Trophoblast cell (in vitro differentiated cells and primary cell): ENCODE data around the gene SRSF3.

ENCODE experiments used
- DNase-seq, 2 donors: peaks; one replicate each; pipeline ENCODE4 v3.0.0-alpha.2; 2016
- H2AFZ ChIP-seq: 2 replicates; pipeline ENCODE4 v1.6.1; 2013; ENCODE audit warnings: low read length, moderate library complexity, mild to moderate bottlenecking; ENCODE audit not compliant: insufficient read depth, poor library complexity
- H2AK5ac ChIP-seq: 2 replicates; pipeline ENCODE4 v1.6.1; 2013; ENCODE audit warnings: mild to moderate bottlenecking, low read length
- H2BK120ac ChIP-seq: 2 replicates; pipeline ENCODE4 v1.6.1; 2013; ENCODE audit warnings: low read length, mild to moderate bottlenecking, moderate library complexity; ENCODE audit not compliant: insufficient read depth, poor library complexity
- H2BK12ac ChIP-seq: 2 replicates; pipeline ENCODE4 v1.6.1; 2013; ENCODE audit warnings: mild to moderate bottlenecking, low read length, moderate library complexity
- H2BK5ac ChIP-seq: 2 replicates; pipeline ENCODE4 v1.6.1; 2013; ENCODE audit warnings: low read length, low read depth, moderate library complexity, mild to moderate bottlenecking; ENCODE audit not compliant: poor library complexity
- H3K14ac ChIP-seq: 2 replicates; pipeline ENCODE4 v1.6.1; 2013; ENCODE audit warnings: mild to moderate bottlenecking, low read length
- H3K18ac ChIP-seq: 2 replicates; pipeline ENCODE4 v1.6.1; 2013; ENCODE audit warnings: mild to moderate bottlenecking, low read length
- H3K23ac ChIP-seq: 2 replicates; pipeline ENCODE4 v1.6.1; 2013; ENCODE audit warnings: low read length
- H3K27ac ChIP-seq: 2 replicates; pipeline ENCODE4 v1.5.1; 2013; ENCODE audit warnings: low read depth, mild to moderate bottlenecking, inconsistent platforms, low read length, moderate library complexity
- H3K27me3 ChIP-seq: 2 replicates; pipeline ENCODE4 v1.6.1; 2013; ENCODE audit warnings: inconsistent platforms, mild to moderate bottlenecking, low read length, moderate library complexity; ENCODE audit not compliant: insufficient read depth
- H3K36me3 ChIP-seq, 2 experiments: 1 replicate in 1 of 2; 2 replicates in 1 of 2; pipeline ENCODE4 v1.6.1; 2013; ENCODE audit warnings: low read length in 2 of 2, mild to moderate bottlenecking in 2 of 2, moderate library complexity in 1 of 2; ENCODE audit not compliant: insufficient read depth in 2 of 2, control insufficient read depth in 1 of 2
- H3K4ac ChIP-seq: 2 replicates; pipeline ENCODE4 v1.6.1; 2013; ENCODE audit warnings: low read depth, mild to moderate bottlenecking, low read length, moderate library complexity
- H3K4me1 ChIP-seq, 2 experiments: 1 replicate in 1 of 2; 2 replicates in 1 of 2; pipeline ENCODE4 v1.6.1; 2013; ENCODE audit warnings: low read length in 2 of 2, mild to moderate bottlenecking in 2 of 2, moderate library complexity in 1 of 2; ENCODE audit not compliant: insufficient read depth in 2 of 2, control insufficient read depth in 1 of 2
- H3K4me2 ChIP-seq: 2 replicates; pipeline ENCODE4 v1.6.1; 2013; ENCODE audit warnings: inconsistent platforms, mild to moderate bottlenecking, low read length, moderate library complexity
- H3K4me3 ChIP-seq: 2 replicates; pipeline ENCODE4 v1.5.1; 2013; ENCODE audit warnings: mild to moderate bottlenecking, low read depth, low read length, inconsistent platforms
- H3K79me1 ChIP-seq: one replicate; pipeline ENCODE4 v1.6.1; 2013; ENCODE audit warnings: low read length
- H3K79me2 ChIP-seq: 2 replicates; pipeline ENCODE4 v1.6.1; 2013; ENCODE audit warnings: low read length, mild to moderate bottlenecking; ENCODE audit not compliant: control insufficient read depth, insufficient read depth, poor library complexity
- H3K9ac ChIP-seq: 2 replicates; pipeline ENCODE4 v1.6.1; 2013; ENCODE audit warnings: mild to moderate bottlenecking, low read length
- H3K9me3 ChIP-seq: 2 replicates; pipeline ENCODE4 v1.6.1; 2013; ENCODE audit warnings: low read depth, mild to moderate bottlenecking, control low read depth, inconsistent platforms, low read length; ENCODE audit not compliant: insufficient read depth
- H4K12ac ChIP-seq: 2 replicates; pipeline ENCODE4 v1.6.1; 2013; ENCODE audit warnings: low read depth, mild to moderate bottlenecking, low read length, moderate library complexity
- H4K8ac ChIP-seq: 2 replicates; pipeline ENCODE4 v1.6.1; 2013; ENCODE audit warnings: low read depth, mild to moderate bottlenecking, low read length, moderate library complexity
- H4K91ac ChIP-seq: one replicate; pipeline ENCODE4 v1.6.1; 2013; ENCODE audit warnings: low read depth, mild to moderate bottlenecking, low read length, moderate library complexity
- WGBS: extraction: QIAGEN DNeasy Blood & Tissue Kit; methylation state at CpG from one replicate; pipeline ENCODE4 v1.1.7; 2013; ENCODE audit warnings: missing lambda C conversion rate; ENCODE audit not compliant: insufficient read length, insufficient coverage; ENCODE audit errors: extremely low coverage; 5-methylcytosine and 5-hydroxymethylcytosine counted together

SRSF3 gene

GRCh38 chr6:36633915-36634314 lies 39.8 kb downstream of the SRSF3 start:
- H3K27ac ChIP-seq: no peak overlapping the region
- no peak overlapping the region for H4K91ac ChIP-seq
- no peak overlapping the region for H3K9ac ChIP-seq
- H3K4me2 ChIP-seq: no peak overlapping the region
- peaks cover 4 to 5% of the 10 kb centered on the region in 2 experiments for H3K4me1 ChIP-seq
- no peaks in the 10 kb centered on the region for H3K27me3 ChIP-seq
- no peak overlapping the region for H3K4me3 ChIP-seq
- no peaks in the 10 kb centered on the region for H3K79me1 ChIP-seq
- no peak for DNase-seq
- H3K23ac ChIP-seq: no peak overlapping the region
- no peak overlapping the region for H3K4ac ChIP-seq
- no peaks in the 10 kb centered on the region for H3K9me3 ChIP-seq
- H3K36me3 ChIP-seq: no peaks in the 10 kb centered on the region
- no peak overlapping the region for H2BK5ac ChIP-seq
- no peak overlapping the region for H4K8ac ChIP-seq
- H2AFZ ChIP-seq: no peak overlapping the region
- no peak overlapping the region for H3K18ac ChIP-seq
- no peak overlapping the region for H2AK5ac ChIP-seq
- no peak overlapping the region for H4K12ac ChIP-seq
- no peak overlapping the region for H2BK120ac ChIP-seq
- H2BK12ac ChIP-seq: no peak overlapping the region
- no CpG with 5 or more reads among the region's 9 CpGs for WGBS
- H3K79me2 ChIP-seq: no peaks in the 10 kb centered on the region
- H3K14ac ChIP-seq: no peak overlapping the region

- Histone ChIP-seq H3K27me3 (no peaks in the 10 kb centered on the region), H3K4me2 (no peak overlapping the region), H3K4me1 (peaks cover 4 to 5% of the 10 kb centered on the region in 2 experiments), H4K91ac (no peak overlapping the region), H3K18ac (no peak overlapping the region), H3K4ac (no peak overlapping the region), H2BK5ac (no peak overlapping the region), H3K36me3 (no peaks in the 10 kb centered on the region), H3K14ac (no peak overlapping the region), H3K4me3 (no peak overlapping the region), H3K27ac (no peak overlapping the region), H2AK5ac (no peak overlapping the region), H2AFZ (no peak overlapping the region), H3K9me3 (no peaks in the 10 kb centered on the region), H4K8ac (no peak overlapping the region), H2BK120ac (no peak overlapping the region), H2BK12ac (no peak overlapping the region), H3K79me2 (no peaks in the 10 kb centered on the region), H3K9ac (no peak overlapping the region), H3K23ac (no peak overlapping the region), H4K12ac (no peak overlapping the region), H3K79me1 (no peaks in the 10 kb centered on the region)
- DNase-seq: no peak
- no CpG with 5 or more reads among the region's 16 CpGs for WGBS
Measured at GRCh38 chr6:36634317-36635108, 40.4 kb downstream of the SRSF3 start.

- Histone ChIP-seq H3K14ac (no peak overlapping the region), H2AK5ac (no peak overlapping the region)
- WGBS: no CpG with 5 or more reads among the region's 5 CpGs
Measured at GRCh38 chr6:36636283-36636682, 42.1 kb downstream of the SRSF3 start.

GRCh38 chr6:36636687-36637418 lies 42.7 kb downstream of the SRSF3 start:
- Histone ChIP-seq H3K27me3 (no peaks in the 10 kb centered on the region), H2BK120ac (no peak overlapping the region), H2BK12ac (no peak overlapping the region), H3K36me3 (no peaks in the 10 kb centered on the region), H3K79me2 (no peaks in the 10 kb centered on the region), H3K79me1 (no peaks in the 10 kb centered on the region), H4K12ac (no peak overlapping the region), H3K4me2 (no peak overlapping the region), H3K9me3 (no peaks in the 10 kb centered on the region), H3K9ac (no peak overlapping the region), H3K4me3 (no peak overlapping the region), H2AFZ (no peak overlapping the region), H2BK5ac (no peak overlapping the region), H3K4me1 (peaks cover 4 to 5% of the 10 kb centered on the region in 2 experiments), H3K18ac (no peak overlapping the region), H3K23ac (no peak overlapping the region), H3K14ac (no peak overlapping the region), H4K8ac (no peak overlapping the region), H3K4ac (no peak overlapping the region), H2AK5ac (no peak overlapping the region), H4K91ac (no peak overlapping the region), H3K27ac (no peak overlapping the region)
- no CpG with 5 or more reads among the region's 12 CpGs for WGBS
- no peak for DNase-seq

More at GRCh38 chr6:36636283-36636682, 42.1 kb downstream of the SRSF3 start:
- H3K27me3 ChIP-seq: no peaks in the 10 kb centered on the region
- H4K12ac ChIP-seq: no peak overlapping the region
- H3K23ac ChIP-seq: no peak overlapping the region
- no peak overlapping the region for H4K91ac ChIP-seq
- H3K9ac ChIP-seq: no peak overlapping the region
- H2BK5ac ChIP-seq: no peak overlapping the region
- no peak overlapping the region for H3K4me2 ChIP-seq
- H3K79me1 ChIP-seq: no peaks in the 10 kb centered on the region
- no peak overlapping the region for H2AFZ ChIP-seq
- H4K8ac ChIP-seq: no peak overlapping the region
- no peak overlapping the region for H2BK120ac ChIP-seq
- no peak overlapping the region for H3K18ac ChIP-seq
- H2BK12ac ChIP-seq: no peak overlapping the region
- no peaks in the 10 kb centered on the region for H3K36me3 ChIP-seq
- H3K79me2 ChIP-seq: no peaks in the 10 kb centered on the region
- H3K4me1 ChIP-seq: peaks cover 4 to 5% of the 10 kb centered on the region in 2 experiments
- no peak overlapping the region for H3K4me3 ChIP-seq
- H3K27ac ChIP-seq: no peak overlapping the region
- no peak for DNase-seq
- no peaks in the 10 kb centered on the region for H3K9me3 ChIP-seq
- H3K4ac ChIP-seq: no peak overlapping the region
